NCI-H2107 (cell line): Measurements from ENCODE around the gene TMEM132C.
"Not testable (repeated sequence)": the region's sequence is repeated elsewhere in the genome, so short reads cannot be mapped to it uniquely, and the experiment has no call there.

ENCODE experiments used
- DNase-seq: peaks from one replicate; lab custom pipeline; 2025; lab: John Stamatoyannopoulos, UW

Gene TMEM132C

DNA sequence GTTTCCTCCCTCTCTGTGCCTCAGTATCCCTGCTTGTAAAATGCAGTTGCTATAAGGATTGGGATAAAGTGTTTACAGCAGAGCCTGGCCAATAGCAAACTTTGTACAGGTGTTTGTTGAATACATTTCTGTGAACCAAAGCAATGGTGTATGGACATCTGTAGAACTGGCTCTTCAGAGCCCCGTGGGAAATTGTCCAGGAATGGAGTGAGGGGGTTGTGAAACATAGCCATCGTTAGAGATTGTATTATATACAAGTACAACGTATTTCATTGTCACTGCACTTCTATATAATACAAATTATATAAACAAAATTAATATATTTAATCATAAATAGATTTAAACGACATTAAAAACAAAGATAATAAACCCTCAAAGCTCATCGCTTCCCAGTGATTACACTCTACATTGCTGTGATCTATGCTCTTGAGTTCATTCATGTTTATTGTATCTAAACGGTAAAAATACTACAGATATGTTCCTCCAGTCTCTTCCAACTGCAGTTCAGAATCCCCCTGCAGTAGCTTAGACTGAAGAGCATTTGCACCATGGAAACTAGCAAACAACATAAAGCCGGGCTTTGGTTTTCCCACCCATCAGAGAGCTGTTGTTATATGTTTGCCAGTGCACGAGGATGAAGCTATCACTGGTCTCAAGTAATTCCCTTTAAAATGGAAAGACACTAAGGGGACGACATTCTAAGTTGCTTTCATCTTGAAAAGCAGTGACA, 216.7 kb downstream of the TMEM132C start:
- DNase-seq = no peak

DNA sequence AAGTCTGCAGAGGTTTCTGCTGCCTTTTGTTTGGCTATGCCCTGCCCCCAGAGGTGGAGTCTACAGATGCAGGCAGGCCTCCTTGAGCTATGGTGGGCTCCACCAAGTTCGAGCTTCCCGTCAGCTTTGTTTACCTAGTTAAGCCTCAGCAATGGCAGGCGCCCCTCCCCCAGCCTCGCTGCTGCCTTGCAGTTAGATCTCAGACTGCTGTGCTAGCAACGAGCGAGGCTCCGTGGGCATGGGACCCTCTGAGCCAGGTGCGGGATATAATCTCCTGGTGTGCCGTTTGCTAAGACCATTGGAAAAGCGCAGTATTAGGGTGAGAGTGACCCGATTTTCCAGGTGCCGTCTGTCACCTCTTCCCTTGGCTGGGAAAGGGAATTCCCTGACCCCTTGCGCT, 230.4 kb downstream of the TMEM132C start:
- not testable (repeated sequence) for DNase-seq

DNA sequence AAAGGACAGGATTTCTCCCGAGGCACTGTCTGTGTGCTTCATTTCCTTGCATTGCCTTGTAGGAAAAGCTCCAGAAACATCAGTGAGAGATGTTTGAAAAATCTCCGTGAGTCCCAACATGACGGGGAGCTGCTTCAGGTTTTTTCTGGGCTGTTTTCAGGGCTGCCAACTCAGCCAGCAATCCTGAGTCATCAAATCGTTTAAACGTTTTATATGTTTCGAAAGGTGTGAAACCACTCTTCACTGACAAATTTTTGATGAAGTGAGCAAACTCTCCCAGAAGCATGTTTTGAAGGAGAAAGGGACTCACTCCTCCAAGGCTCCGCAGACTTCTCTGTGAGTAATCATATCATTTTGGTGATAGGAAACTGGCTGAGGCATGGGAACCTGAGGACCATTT, 240.5 kb downstream of the TMEM132C start:
- no peak for DNase-seq

DNA sequence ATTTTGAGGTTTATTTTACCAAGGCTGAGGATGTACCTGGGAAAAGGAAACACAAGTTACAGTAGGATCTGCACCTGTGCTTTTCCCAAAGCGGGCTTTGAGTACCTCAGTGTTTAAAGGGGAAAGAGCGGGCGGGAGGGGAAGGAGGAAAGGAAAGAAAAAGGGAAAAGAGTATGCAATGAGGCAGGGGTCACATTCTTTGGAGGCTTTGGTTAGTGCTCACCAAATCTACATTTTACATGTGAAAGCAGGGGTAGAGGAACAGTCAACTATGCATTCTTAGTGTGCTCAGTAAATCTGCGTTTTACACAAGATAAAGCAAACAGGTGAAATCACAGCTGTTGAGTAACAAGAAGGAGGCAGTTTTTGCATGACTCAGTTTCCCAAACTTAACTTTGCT, 242.2 kb downstream of the TMEM132C start:
- DNase-seq = no peak

DNA sequence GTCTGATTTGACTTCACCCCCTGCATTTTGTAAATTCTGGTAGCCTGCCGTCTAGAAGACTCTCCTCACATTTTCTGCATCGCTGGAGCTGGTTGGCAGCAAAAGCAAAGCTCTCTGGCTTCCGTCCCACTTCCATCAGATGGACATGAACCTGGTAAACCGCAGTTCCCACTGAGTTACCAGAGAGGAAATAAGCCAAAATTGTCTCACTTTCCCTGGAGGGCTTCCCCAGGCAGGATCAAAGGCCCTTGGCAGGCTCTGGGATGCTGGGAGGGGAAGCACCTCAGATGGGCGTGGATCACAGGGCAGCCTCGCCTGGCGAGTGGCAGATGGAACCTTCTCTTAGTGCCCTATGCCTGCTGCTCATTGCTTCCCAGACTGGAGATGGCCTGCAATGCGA, 243.5 kb downstream of the TMEM132C start:
- DNase-seq = no peak

DNA sequence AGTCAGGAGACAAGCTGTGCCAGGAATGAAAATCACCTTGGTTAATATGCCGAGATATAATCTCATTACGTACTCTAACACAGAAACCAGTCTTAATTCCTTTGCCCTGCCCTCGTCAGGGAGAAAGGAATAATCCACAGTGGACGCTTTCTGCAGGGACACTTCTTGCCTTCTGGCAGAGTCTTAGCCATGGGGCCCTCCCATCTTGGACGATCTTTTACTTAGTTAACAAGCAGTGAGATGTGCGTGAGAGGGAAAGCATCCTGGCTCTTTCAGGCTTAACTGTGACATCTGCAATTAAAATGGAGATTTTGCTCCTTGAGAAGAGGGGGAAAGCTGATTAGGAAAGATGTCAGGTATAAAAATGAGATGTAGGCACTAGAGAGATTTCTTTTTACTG, 246.4 kb downstream of the TMEM132C start:
- DNase-seq = no peak

DNA sequence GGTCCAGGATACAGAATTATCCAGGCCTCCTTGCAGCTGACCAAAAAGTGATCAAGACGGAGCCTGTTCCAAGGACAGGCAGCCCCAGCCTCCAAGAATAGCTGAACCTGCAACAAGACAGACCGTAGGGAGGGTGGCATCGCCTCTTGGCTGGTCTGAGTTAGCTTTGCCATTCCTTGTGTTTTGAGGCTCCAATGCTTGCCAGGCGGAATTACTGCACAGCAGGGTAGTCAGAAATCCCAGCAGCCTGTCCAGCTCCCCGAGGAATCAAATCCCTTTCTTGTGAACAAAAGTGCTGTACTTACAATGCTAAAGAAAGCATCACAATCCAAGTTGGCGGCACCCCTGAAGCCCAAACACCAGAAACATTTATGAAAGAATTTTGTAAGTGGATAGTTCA, 246.9 kb downstream of the TMEM132C start:
- DNase-seq = no peak

DNA sequence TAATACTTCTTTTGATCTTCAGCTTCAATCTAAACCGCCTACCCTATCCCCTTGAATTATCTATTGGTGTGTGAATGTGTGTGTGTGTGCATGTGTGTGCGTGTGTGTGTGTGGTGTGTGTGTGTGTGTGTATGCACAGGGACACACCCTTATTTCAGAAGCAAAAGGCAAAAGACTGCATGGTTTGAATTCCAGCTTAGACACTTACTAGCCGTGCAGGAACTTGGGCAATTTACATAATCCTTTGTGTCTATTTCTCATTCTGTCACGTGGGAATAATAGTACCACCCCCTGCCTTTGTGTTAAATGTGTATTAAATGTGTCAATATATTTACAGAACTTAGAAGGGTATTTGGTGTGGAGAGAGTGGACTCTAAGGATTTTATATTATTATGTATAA, 251.7 kb downstream of the TMEM132C start:
- DNase-seq = no peak

DNA sequence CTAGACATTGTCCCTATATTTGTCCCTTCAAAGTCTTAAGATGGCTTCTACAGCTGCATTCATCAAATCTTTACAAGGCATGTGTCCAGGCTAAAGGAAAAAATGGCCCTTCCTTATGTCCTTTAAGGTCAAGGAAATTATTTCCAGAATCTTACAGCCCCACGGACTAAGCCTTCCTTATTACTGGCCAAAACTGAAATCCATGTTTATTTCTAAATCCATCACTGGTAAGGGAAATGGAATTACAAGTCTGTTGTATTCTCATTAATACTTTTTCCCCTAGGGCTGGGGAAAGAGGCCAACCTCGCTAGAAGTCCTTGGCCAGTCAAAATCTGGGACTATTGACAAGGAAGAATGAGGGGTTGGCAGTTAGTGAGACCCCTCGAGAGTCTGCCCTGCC, 252.5 kb downstream of the TMEM132C start:
- DNase-seq = no peak

DNA sequence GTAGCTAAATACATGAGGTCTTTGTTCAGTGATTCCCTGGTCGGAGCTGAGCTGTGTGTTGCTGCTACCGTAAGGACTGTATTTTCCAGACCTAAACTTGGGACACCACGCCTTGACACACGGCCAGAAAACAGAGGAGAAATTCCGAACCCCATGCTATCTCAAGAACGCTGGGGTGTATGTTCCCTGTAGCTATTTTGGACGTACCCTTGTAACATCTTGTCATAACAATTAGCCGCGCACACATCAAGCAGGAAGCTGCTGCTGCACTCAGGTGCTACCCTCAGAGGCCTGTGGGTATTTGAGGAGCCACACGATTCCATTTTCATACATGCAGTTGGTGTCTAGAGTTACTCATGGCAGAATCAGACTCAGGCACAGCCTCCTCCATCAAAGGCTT, 255.0 kb downstream of the TMEM132C start:
- DNase-seq = no peak

DNA sequence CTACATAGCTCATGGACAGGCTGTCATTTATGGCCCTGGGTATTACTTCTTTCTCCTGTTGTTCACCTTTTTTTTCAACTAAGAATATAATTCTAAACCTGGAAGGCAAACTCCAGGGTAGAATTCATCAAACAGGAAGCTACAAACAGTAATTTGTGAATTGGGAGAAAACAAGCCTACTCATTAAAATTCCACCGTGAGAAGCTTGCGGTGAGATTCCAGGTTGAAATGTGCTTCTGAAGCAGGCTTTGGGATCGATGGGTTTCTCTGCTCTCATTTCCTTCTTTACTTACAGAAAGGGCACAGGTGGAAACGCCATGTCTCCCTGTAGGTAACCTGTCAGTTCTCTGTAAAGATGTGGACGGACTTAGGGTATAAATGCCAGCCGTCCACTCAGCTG, 257.5 kb downstream of the TMEM132C start:
- no peak for DNase-seq

DNA sequence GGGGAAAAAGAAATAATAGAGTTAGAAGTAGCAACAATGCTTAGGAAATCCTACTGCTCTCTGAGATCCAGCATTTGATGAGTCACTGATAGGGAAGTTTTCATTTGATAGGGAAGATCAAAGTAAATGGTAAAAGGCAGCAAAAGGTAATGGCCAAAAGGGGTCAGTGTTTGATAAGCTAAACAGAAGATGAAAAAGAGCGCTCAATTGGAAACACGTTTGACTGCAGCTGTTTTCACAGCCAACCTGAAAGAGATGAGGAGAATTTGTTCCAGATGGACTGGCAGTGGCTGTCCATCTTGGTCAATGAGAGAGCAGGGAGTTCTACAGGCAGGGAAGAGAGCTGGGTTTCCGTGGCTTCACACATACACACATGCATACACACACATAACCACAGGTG, 264.2 kb downstream of the TMEM132C start:
- DNase-seq = no peak

DNA sequence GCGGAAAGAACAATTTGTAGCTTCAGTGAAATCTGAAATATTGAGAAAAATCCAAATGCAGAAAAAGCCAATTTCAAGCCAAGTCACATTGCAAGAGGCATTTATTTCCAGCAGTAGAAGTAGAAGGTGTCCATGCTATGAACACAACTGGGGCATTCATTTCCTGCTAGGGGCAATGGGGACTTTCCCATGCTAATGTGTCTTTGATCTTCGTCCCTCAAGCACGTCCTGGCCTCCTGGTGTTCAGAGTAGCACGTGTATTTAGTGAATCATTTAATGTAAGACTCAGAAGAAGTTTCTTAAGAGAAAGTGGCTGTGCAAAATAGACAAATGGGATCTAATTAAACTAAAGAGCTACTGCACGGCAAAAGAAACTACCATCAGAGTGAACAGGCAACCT, 267.9 kb downstream of the TMEM132C start:
- DNase-seq = no peak

DNA sequence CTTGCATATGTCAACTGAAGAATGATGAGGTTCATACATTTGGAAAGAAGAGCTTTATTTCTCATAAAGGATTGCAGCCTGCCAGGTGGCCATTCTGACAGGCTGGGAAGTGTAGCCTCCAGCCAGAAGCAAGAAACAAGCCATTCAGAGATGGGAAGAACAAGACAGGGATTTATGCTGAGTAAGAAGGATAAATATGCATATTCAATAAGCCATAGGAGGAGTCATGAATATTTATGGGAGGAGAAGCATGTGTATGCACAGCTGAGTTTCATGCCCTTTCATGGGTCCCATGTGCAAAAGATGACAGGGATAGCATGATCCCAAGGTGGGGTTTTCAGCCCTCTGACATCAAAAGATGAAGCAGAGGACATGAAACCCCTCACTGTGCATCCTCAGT, 269.8 kb downstream of the TMEM132C start:
- DNase-seq = no peak

DNA sequence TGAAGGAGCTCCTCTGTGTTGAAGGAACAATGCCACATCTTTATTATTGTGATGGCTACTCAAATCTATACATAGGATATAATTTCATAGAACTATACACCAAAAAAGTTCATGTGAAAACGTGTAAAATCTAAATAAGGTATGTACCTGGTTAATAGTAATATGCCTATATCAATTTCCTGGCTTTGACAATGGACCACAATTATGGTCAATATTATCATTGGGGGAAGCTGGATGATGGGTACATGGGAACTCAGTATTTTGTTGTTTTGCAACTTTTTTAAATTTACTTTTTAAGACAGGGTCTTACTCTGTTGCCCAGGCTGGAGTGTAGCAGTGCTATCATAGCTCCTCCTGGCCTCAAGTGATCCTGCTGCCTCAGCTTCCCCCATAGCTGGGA, 270.7 kb downstream of the TMEM132C start:
- no peak for DNase-seq

DNA sequence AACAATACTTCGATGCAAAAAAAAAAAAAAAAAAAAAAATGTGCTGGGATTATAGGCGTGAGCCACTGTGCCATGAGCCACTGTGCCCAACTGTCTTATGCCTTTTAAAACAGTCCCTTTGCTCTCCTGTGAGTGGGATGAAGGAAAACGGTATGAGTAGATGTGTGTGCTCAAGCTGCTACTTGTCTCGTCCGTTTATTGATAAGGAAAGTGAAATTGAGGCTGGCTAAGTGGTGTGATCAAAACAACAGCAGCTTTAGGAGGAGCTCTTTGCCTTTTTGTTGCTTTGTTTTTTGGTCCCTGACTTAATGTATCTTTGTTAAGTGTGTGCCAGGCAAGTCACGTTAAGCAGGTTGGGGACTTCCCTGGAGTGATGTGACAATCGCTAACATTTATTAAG, 275.9 kb downstream of the TMEM132C start:
- no peak for DNase-seq

DNA sequence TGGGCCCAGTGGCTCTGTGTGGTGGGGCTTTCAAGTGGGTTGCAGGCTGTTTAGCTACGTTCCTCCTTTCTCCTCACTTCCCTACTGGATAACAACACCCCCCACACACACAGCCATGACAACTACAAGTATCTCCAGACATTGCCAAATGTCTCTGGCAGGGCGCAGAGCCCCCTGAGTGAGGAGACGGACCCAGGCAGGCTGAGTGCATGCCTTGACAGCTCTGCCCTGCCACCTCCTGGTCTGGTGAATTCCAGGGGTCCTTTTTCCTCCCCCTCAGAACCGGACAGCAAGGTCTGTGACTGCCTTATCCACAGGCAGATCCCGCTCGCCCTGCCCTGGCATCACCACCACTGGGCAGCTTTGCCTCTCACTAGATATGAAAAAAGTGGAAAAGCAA, 276.5 kb downstream of the TMEM132C start:
- DNase-seq = no peak

DNA sequence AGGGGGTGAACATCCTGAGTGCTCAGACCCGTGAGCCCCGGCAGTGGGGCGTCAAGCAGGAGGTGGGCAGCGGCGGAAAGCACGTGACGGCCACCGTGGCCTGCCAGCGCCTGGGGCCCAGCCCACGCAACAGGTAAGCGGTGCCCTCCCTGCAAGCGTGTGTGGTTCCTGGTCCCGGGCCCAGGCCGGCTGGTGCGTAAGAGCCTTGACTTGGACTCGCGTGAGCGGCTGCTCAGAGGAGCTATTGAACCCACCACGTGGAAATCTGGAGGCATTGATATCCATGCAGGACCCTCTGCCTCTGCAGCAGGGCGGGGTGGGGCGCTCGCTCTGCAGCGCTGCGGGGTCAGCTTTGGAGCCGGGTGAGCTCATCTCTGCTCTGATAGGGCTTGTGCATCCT, 277.0 kb downstream of the TMEM132C start:
- no peak for DNase-seq

DNA sequence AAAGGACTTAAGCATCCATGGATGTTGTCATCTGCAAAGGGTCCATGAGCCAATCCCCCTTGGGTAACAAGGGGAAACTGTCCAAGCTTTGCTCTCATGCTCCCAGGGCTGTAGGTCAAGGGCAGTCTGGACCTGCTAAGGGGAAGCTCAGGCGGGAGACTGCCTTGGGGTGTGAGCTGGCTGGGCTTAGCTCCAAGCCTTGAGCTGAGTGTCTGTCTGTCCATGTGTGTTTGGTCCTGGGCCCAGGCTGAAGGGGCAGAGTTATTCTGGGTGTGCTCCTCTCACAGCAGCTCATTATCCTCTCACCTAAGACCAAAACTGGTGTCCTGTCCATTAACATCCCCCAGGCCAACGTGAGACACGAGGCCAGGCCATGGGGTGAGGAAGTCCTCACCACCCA, 282.0 kb downstream of the TMEM132C start:
- no peak for DNase-seq

DNA sequence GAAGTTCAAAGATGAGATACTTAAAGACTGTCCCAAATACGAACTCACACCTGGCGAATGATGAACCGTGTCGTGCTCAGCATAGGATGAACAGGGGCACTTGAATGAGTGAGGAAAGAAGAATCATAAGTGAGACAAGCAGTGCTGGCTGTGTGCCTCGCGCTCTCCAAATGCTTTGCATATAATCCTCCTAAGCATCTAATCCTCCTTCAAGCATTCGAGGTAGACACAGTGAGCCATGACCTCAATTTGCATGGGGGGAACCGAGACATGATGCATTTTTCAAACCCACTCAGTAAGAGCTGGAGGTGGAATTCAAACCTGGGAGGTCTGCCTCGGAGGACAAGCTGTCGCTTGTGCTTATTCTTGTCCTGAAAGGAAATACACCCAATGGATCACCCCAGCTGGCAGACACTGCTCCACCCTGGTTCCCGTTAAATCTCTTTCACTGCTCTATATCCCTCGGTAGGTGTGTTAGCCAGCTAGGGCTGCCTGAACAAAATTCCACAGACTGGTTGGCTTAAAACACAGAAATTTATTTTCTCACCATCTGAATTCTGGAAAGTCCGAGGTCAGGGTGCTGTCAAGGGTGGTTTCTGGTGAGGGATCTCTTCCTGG, 282.7 kb downstream of the TMEM132C start:
- no peak for DNase-seq

DNA sequence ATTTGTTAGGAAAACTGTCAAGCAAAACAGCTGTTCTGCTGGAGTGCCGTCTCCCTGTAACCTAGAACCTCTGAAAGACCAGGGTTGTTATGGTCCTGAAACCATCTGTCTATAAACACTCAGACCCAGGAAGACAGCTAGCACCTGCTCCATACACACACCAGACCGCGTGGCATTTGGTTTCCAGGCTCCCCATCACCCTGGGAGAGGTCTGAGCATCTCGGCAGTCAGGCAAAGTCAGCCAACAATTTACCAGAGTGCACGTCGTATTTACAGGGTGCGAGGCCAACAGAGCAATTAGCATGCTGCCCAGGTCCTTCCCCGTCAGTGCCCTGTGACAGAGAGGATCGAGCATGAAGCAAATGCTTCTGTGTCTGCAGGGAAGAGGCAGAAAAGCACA, 284.3 kb downstream of the TMEM132C start:
- peak; percentile 77 for DNase-seq

DNA sequence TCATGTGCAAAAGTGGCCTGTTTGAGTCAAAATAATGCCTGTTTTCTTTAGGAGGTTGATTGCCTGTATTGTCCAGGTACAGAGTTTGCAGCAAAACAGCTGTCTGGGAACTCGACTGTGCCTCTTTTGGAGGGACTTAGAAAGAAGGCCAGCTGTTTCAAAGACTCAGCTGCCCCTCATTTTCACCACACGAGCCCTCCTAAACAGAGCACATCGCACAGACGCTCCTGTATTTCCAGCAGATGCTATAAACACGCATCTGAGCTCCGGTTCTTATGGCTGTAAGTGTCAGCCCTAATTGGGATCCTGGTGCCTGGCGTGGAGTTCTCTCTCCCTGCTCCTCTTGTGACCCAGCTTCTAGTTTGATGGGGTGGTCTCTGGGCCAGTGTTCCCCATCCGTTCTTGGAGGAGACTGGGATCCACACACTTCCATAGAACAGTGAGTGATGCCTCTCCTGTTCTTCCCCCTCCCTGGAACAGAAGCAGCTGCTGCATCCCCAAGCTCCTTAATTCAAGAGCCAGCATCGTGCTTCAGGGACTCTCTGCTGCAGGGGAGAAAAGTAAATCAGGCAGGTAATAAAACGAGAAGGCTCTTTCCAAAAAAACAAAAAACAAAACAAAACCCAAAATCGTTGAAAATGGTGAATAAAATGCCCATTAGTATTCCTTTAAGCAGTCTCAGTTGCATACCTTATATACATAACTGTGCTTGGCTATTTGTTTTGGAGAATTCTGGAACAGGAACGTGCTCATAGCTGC, 287.8 kb downstream of the TMEM132C start:
- no peak for DNase-seq

DNA sequence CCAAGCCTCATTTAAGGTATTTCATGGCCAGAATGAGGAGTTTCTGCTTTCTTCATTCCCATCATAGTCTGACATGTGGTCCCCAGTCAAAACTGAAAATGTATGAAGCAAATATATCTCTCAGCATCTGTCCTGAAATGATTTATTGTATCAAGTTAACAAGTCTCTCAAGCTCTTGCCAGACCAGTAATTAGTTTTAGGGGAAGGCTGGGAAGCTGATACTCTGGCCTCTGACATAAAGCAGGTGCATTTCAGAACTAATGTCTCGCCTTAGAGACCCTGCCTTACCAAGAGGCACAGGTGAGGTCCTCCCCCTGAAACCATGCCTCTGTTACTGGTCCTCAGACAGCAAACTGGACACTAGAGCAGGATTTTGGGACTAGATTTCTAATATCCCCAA, 290.3 kb downstream of the TMEM132C start:
- DNase-seq = no peak
